KMS-11 (cell line): ENCODE results near the gene NFATC1.

Experiments used
- H2AFZ ChIP-seq: fragments of 200-600 bp; sonication (generic); 2 replicates; pipeline ENCODE4 v1.6.1; 2016; ENCODE audit warnings: antibody characterized with exemption, mixed run types, low read depth
- H3K27ac ChIP-seq: fragments of 200-600 bp; sonication (generic); 2 replicates; pipeline ENCODE4 v1.6.1; 2016; ENCODE audit warnings: mild to moderate bottlenecking, mixed run types
- H3K27me3 ChIP-seq: fragments of 200-600 bp; sonication (generic); 2 replicates; pipeline ENCODE4 v1.6.1; 2017; ENCODE audit warnings: mild to moderate bottlenecking, low read depth, mixed run types, moderate library complexity; ENCODE audit not compliant: insufficient read depth
- H3K36me3 ChIP-seq: fragments of 200-600 bp; sonication (generic); 2 replicates; pipeline ENCODE4 v1.6.1; 2017; ENCODE audit warnings: mild to moderate bottlenecking, mixed run types; ENCODE audit not compliant: insufficient read depth
- H3K4me1 ChIP-seq: fragments of 200-600 bp; sonication (generic); 2 replicates; pipeline ENCODE4 v1.6.1; 2016; ENCODE audit warnings: mild to moderate bottlenecking, low read depth, mixed run types; ENCODE audit not compliant: poor library complexity, severe bottlenecking
- H3K4me2 ChIP-seq: fragments of 200-600 bp; sonication (generic); 2 replicates; pipeline ENCODE4 v1.7.0; 2016; ENCODE audit warnings: mild to moderate bottlenecking, mixed run types
- H3K4me3 ChIP-seq: fragments of 200-600 bp; sonication (generic); IDR thresholded peaks from 2 replicates; pipeline ENCODE4 v1.6.1; 2017; ENCODE audit warnings: low read depth, low read length, mixed read lengths; ENCODE audit not compliant: insufficient read depth
- H3K79me2 ChIP-seq: fragments of 200-600 bp; sonication (generic); 2 replicates; pipeline ENCODE4 v1.6.1; 2016; ENCODE audit warnings: low read depth, mixed run types; ENCODE audit not compliant: insufficient read depth
- H3K9ac ChIP-seq: fragments of 200-600 bp; sonication (generic); 2 replicates; pipeline ENCODE4 v1.6.1; 2016; ENCODE audit warnings: mild to moderate bottlenecking, mixed run types
- H4K20me1 ChIP-seq: fragments of 200-600 bp; sonication (generic); 2 replicates; pipeline ENCODE4 v1.6.1; 2016; ENCODE audit warnings: mild to moderate bottlenecking, mixed run types; ENCODE audit not compliant: insufficient read depth
- CTCF ChIP-seq: fragments of 200-600 bp; sonication (generic); conservative IDR thresholded peaks from 2 replicates; pipeline ENCODE4 v1.6.1; 2017; ENCODE audit warnings: low read depth, mild to moderate bottlenecking, antibody characterized with exemption, low read length, moderate library complexity, mixed read lengths

NFATC1 gene

GRCh38 chr18:79511271-79511670, 115.5 kb downstream of the NFATC1 start:
- no peak for TF ChIP-seq CTCF
- no peaks in the 10 kb centered on the region for H3K4me1 ChIP-seq
- no peaks in the 10 kb centered on the region; the same call in 1 of the 2 replicates for H3K36me3 ChIP-seq
- H3K27ac ChIP-seq = no peak overlapping the region
- no peak overlapping the region for H2AFZ ChIP-seq
- H3K4me2 ChIP-seq = no peak overlapping the region
- H4K20me1 ChIP-seq = no peaks in the 10 kb centered on the region
- no peak overlapping the region for H3K4me3 ChIP-seq
- H3K9ac ChIP-seq = no peak overlapping the region
- no peaks in the 10 kb centered on the region for H3K79me2 ChIP-seq
- no peaks in the 10 kb centered on the region for H3K27me3 ChIP-seq

DNA sequence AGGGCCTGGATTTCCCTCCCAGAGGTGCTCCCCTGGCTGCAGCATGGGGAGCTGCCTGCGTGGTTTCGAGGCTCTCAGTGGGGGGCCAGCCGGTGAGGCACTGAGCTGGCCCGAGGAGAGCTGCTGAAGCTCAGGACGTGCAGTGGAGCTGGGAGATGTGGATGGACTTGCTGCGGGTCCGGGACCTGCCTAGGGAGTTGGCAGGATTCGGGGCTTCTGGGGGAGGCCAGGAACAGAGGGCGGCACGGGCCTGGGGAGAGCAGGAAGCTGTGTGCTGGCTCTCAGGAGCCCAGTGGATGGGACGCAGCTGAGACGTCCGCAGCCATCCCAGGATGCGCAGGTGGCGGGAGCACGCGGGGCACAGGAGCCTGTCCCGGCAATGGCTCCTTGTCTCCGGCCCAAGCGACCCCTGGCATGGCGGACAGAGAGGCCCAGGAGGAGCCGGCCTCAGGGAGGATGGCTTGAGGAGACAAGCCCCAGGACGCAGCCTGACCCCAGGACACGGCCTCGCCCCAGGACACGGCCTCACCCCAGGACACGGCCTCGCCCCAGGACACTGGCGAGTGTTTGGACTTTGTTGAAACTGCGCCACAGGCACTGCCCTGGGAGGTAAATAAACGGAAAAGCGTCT, 116.1 kb downstream of the NFATC1 start:
- Histone ChIP-seq H3K27ac (no peak overlapping the region), H3K79me2 (no peaks in the 10 kb centered on the region), H3K9ac (no peak overlapping the region), H4K20me1 (no peaks in the 10 kb centered on the region), H3K4me2 (no peak overlapping the region), H3K4me1 (no peaks in the 10 kb centered on the region), H3K27me3 (no peaks in the 10 kb centered on the region), H2AFZ (no peak overlapping the region), H3K36me3 (no peaks in the 10 kb centered on the region), H3K4me3 (no peak overlapping the region)
- no peak for TF ChIP-seq CTCF

DNA sequence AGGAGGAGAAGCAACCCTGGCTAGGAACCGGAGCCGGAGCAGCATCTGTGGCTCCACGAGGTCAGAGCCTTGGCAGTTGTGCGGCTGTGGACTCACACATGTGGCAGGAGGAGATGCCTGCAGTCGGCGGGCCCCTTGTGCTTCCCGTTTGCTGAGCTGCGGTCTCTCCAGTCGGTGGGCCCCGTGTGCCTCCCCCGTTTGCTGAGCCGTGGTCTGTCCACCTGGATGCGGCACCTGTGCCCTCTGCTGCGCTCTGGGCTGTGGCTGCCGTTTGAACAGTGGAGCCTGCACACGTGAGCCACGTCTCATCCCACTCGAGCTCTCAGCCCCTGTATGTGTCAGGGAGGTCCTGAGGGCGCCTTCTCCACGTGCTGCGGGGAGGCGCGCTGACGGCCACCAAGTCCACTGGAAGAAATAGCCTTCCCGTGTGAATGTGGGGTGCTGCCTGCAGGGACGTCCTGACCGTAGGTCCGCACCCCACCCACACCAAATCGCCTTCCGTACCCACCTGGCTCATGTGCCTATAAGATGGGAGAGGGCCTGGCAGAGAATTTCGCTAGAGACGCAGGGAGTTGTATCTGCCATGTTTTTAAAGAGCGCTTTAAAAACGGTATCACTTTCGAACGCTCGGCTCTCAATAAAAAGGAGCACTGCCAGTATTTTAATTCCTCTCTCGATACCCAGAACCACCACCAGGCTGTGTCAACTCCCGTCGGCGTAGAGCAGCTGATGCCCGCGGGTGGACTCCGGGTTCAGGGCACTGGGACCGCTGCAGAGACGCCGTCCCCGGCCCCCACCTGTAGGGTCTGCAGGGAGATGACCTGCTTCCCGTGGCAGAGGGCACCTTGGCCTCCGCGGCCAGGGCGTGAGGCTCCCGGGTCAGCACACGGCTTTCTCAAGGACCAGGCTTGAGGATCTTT, 117.0 kb downstream of the NFATC1 start:
- no peak overlapping the region for H3K9ac ChIP-seq
- H3K27me3 ChIP-seq = no peaks in the 10 kb centered on the region
- no peaks in the 10 kb centered on the region for H3K79me2 ChIP-seq
- H3K4me3 ChIP-seq = no peak overlapping the region
- no peaks in the 10 kb centered on the region for H3K36me3 ChIP-seq
- H3K27ac ChIP-seq = no peak overlapping the region
- no peaks in the 10 kb centered on the region for H3K4me1 ChIP-seq
- TF ChIP-seq CTCF = no peak
- no peak overlapping the region for H3K4me2 ChIP-seq
- H4K20me1 ChIP-seq = no peaks in the 10 kb centered on the region
- H2AFZ ChIP-seq = no peak overlapping the region

- Histone ChIP-seq H3K27me3 (no peaks in the 10 kb centered on the region), H3K79me2 (no peaks in the 10 kb centered on the region), H3K9ac (no peak overlapping the region), H3K4me1 (no peaks in the 10 kb centered on the region), H3K36me3 (no peaks in the 10 kb centered on the region), H3K4me2 (no peak overlapping the region), H2AFZ (no peak overlapping the region), H4K20me1 (no peaks in the 10 kb centered on the region), H3K4me3 (no peak overlapping the region), H3K27ac (no peak overlapping the region)
- TF ChIP-seq CTCF = no peak
Measured at GRCh38 chr18:79513381-79514081, 117.8 kb downstream of the NFATC1 start.
